IgD-negative memory B cell (primary cell): ENCODE measurements around the gene NSUN4. TPM values are rescaled to one million over a fixed set of nuclear protein-coding genes. Genes with fewer than 3 reads are reported as not detected.

ENCODE experiments used
- polyA plus RNA-seq: library from polyadenylated mRNA; unstranded; fragments of 300-500 nt; fragmentation: Illumina TruSeq; gene quantifications from one replicate; pipeline ENCODE4 v1.2.3, GENCODE V29; 2021

Gene NSUN4
- polyA plus RNA-seq, 1 donor from 2014 or later: 26.8 TPM

Other genes with a start within 250 kb of the NSUN4 start
- gene PIK3R3, start 208.2 kb upstream of the NSUN4 start, polyA plus RNA-seq: 0.24 TPM
- not detected for gene TSPAN1, start 165.7 kb upstream of the NSUN4 start, polyA plus RNA-seq
- gene P3R3URF, start 164.3 kb upstream of the NSUN4 start, polyA plus RNA-seq: not detected
- 25.2 TPM for gene POMGNT1, start 142.4 kb upstream of the NSUN4 start, polyA plus RNA-seq
- gene LURAP1, start 137.5 kb upstream of the NSUN4 start, polyA plus RNA-seq: not detected
- 0.49 TPM for gene RAD54L, start 93.0 kb upstream of the NSUN4 start, polyA plus RNA-seq
- 47.7 TPM for gene LRRC41, start 37.2 kb upstream of the NSUN4 start, polyA plus RNA-seq
- 310 TPM for gene UQCRH, start 37.1 kb upstream of the NSUN4 start, polyA plus RNA-seq
- gene FAAH, start 53.5 kb downstream of the NSUN4 start, polyA plus RNA-seq: 1.2 TPM
- gene DMBX1, start 149.0 kb downstream of the NSUN4 start, polyA plus RNA-seq: not detected
- not detected for gene KNCN, start 210.8 kb downstream of the NSUN4 start, polyA plus RNA-seq